LNCAP (cell line): ENCODE measurements around the gene MVB12B.

Experiments
- TF ChIP-seq, protein P1 (sequence below): fragments of 450-650 bp; IDR thresholded peaks from 2 replicates; pipeline ENCODE4 v1.5.1; 2017; ENCODE audit warnings: mild to moderate bottlenecking

Gene MVB12B

DNA sequence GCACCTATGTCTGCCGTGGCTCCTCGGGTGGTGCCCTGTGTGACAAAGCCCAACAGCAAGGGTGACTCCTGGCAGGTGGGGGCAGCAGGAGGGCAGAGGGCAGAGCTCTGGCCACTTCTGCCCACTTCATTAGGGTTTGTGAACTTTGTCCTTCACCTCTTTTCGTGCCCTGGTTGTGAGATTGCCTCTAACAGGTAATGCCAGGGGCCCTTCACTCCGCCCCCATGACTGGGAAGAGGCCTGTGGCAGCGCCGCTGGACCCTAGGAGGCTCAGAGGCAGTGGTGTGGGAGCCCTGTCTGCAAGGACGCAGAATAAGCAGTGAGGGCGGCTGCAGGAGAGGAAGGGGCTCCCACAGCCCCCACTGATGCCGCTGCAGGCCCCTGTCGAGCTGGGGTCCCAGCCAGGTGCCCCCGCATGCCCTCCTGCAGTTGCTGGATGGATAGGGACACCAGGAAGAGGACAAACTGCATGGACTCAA is 178.4 kb downstream of the MVB12B start:
- TF ChIP-seq, protein P1, sequence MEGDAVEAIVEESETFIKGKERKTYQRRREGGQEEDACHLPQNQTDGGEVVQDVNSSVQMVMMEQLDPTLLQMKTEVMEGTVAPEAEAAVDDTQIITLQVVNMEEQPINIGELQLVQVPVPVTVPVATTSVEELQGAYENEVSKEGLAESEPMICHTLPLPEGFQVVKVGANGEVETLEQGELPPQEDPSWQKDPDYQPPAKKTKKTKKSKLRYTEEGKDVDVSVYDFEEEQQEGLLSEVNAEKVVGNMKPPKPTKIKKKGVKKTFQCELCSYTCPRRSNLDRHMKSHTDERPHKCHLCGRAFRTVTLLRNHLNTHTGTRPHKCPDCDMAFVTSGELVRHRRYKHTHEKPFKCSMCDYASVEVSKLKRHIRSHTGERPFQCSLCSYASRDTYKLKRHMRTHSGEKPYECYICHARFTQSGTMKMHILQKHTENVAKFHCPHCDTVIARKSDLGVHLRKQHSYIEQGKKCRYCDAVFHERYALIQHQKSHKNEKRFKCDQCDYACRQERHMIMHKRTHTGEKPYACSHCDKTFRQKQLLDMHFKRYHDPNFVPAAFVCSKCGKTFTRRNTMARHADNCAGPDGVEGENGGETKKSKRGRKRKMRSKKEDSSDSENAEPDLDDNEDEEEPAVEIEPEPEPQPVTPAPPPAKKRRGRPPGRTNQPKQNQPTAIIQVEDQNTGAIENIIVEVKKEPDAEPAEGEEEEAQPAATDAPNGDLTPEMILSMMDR = no peak

- TF ChIP-seq, protein P1 = no peak
Observed at GRCh38 chr9:126505697-126506346, 179.2 kb downstream of the MVB12B start.

DNA sequence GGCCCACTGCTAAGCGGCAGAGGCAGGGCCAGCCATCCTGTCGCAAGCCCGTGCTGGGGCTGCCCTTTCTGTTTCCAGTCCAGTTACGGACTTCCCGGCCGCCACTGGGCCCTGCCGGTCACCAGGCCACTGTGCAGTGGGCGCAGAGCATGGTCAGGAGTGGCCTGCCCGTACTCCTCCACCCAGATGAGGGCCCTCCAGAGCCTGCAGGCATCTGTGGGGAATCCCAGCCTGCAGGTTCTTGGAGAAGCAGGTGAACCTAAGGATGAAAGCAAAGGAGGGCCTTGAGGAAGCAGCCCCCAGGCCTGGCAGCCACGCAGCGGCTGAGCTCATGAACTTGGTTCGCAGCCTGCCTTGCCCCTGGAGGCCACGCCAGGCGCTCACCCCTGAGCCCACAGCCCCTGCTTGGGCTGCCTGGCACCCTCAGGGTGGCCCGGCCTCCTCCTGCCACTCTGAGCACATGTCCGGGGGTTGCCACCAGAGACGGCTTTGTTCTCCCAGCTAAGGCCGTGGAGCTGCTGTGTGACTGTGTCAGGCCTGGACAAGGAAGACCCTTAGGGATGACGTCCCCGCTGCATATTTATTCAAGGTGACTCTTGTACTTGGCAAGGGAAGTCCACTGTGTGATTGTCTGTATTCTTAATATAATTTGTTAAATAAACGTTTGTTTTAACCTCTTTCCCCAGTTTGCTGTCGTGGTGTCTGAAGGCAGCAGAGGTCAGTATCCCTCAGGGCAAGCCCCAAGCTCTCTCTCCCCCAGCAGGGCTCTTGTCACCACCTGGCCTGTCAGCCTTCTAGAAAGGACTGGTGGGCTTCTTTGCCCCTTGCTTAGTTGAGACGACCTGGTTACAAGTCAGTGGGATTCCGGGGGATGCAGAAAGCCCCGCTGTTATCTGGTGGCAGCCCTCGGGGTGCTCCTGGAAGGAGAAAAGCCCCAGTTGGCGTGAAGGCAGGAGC is 180.0 kb downstream of the MVB12B start:
- TF ChIP-seq, protein P1 = no peak

DNA sequence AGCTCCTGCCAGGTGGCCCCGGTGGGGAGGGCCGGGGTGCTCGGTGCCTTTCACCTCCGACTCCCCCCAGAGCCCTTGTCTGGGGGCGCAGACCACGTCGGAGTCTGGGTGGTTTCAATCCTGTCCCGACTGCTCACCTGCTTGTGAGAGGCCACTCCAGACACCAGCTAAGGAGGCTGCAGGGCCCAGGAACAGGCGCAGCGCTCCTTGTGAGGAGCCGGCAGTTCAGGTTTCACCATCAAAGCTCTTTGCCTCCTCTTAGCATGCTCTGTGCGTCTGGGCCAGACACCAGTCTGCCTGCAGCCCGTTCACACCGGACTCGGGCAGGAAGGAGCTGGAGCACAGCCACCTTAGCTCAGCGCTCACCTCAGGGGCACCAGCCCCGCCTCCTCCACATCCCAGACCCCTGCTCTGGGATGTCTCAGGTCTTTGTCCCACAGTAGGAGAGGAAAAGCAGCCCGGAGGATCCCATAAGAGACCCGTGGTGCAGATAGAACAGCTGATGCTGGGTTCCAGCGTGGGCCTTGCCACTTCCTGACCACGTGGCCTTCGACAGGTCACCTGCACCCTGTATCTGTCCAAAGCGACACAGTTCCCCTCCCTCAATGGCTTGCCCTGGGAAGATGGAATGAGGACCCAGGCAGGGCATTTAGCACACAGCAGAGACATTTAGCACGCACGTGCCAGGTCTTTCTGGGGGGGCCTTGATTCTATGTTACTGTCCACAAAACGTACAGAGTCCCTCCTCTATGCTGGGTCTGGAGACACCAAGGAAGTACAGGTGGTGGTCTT is 180.9 kb downstream of the MVB12B start:
- TF ChIP-seq, protein P1 = no peak

GRCh38 chr9:126508171-126508591 is 181.6 kb downstream of the MVB12B start:
- TF ChIP-seq, protein P1 = no peak

DNA sequence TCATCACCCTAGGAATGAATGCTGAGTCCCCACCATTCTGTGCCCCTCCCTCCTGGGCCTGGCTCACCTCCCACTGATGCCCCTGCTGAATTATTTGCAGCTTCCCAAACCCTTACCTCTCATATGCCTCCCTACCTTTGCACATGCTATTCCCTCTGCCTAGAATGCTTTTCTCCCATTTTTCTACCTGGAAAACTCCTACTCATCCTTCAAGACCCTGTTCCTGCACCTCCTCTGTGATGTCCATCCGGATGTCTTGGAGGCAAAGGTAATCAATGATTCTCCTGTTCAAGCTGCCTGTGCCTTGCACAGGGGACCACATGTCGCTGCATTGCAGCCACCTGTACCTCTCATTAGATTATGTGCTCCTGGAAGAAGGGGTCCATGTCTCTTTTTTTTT is 182.3 kb downstream of the MVB12B start:
- TF ChIP-seq, protein P1 = no peak

DNA sequence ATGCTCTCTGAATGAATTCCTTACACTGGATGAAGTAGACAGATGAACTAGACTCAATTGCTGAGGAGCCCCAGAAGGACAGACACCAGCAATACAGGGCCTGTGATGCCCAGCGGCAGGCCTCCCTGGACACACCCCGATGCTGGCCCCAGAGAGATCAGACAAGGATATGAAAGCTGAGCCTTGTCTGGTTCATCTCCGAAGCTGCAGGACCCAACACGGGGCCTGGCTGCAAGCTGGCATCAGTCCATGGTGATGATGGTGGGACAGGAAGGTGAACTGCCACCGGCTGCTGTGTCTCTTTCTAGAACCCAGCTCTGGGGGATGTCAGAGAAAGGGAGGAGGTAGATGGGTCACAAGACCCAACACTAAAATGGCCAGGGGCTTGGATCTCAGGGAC is 183.1 kb downstream of the MVB12B start:
- TF ChIP-seq, protein P1 = no peak
